Esophagus squamous epithelium (tissue), 4 donors: Measurements from ENCODE around the gene HHLA2.

Experiments
- POLR2A ChIP-seq, 4 donors: fragments of 450-650 bp; IDR thresholded peaks; one replicate each; pipeline ENCODE4 v1.6.1; 2017; ENCODE audit warnings: antibody characterized with exemption in 4 of 4, mild to moderate bottlenecking in 4 of 4, moderate library complexity in 3 of 4
- TF ChIP-seq, protein P1 (sequence below), 6 experiments: fragments of 450-650 bp in 4 of 6; fragments of 200-600 bp in 2 of 6; sonication (generic) in 2 of 6; IDR thresholded peaks; one replicate each; pipeline ENCODE4 v1.5.1; 2016 to 2019; ENCODE audit warnings: antibody characterized with exemption in 6 of 6, mild to moderate bottlenecking in 4 of 6, moderate library complexity in 4 of 6

DNA sequence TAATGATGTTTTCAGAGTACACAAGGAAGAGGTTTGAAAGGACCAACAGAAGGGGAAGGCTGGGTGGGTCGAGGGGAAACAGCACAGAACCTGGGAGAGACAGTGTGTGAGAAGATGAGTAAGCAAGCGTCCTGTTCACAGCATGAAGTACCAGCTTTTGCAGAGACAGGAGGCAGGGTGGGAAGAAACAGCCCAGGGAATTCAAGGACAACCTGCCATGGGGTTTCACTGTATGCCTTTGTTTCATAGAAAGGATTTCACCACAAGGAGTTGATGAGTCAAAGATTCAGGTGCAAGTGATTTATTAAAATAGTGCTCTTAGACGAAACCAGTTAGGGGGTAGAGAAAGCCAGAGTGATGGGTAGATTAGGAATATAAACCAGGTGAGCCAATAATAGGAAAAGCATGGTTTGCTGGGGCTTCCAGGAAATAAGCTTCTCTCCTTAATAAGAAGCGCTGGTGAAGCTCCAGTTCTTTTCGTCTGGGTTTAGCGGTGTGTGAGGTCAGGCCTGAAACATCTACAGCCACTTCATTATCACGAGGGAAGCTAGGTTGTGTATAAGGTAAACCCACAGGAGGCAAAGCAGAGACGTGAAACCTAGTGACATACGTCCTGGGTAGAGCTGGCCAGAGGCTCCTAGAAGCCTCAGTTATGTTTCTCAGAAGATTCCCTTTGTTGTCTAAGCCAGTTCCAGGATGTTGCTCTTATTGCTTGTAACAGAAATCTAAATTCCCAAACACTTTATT is 3.9 kb downstream of the HHLA2 start:
- TF ChIP-seq, protein P1, sequence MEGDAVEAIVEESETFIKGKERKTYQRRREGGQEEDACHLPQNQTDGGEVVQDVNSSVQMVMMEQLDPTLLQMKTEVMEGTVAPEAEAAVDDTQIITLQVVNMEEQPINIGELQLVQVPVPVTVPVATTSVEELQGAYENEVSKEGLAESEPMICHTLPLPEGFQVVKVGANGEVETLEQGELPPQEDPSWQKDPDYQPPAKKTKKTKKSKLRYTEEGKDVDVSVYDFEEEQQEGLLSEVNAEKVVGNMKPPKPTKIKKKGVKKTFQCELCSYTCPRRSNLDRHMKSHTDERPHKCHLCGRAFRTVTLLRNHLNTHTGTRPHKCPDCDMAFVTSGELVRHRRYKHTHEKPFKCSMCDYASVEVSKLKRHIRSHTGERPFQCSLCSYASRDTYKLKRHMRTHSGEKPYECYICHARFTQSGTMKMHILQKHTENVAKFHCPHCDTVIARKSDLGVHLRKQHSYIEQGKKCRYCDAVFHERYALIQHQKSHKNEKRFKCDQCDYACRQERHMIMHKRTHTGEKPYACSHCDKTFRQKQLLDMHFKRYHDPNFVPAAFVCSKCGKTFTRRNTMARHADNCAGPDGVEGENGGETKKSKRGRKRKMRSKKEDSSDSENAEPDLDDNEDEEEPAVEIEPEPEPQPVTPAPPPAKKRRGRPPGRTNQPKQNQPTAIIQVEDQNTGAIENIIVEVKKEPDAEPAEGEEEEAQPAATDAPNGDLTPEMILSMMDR (IDR thresholded peaks at IDR 0.05), result no peak
- TF ChIP-seq POLR2A (IDR thresholded peaks at IDR 0.05), result no peak
